Measurements from ENCODE around the gene RARRES2.
A peak's percentile ranks its signal among the peaks of the same experiment; 100 is the strongest.
"Not testable (repeated sequence)": the region's sequence is repeated elsewhere in the genome, so short reads cannot be mapped to it uniquely, and the experiment has no call there.

RARRES2 gene

GRCh38 chr7:150341263-150342120, at the start of gene RARRES2:
Gene RARRES2 (minus strand): TSS chr7:150341629. CDS start chr7:150340609, 1,020 bp downstream.
- no peak for DNase-seq

DNA sequence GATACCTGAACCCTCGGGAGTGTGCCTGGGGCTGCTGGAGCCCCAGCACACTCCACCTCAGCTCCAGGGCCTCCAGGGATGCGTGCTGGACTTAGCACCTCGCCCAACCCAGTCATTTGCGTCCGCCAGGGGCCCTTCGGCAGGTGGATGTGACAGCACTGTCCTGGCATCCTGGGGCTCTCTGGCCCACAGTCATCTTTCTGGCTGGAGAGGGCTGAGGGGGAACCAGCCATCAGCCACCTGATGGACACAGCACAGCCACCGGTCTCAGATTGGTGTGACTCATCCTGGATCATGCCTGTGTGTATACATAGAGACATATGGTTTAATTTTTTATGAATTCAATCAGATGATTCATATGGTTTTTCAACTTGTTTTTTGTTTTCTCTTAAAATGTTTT, 48.8 kb upstream of the RARRES2 start:
- no peak for DNase-seq

GRCh38 chr7:150389532-150389816, 48.0 kb upstream of the RARRES2 start:
- DNase-seq: no peak

DNA sequence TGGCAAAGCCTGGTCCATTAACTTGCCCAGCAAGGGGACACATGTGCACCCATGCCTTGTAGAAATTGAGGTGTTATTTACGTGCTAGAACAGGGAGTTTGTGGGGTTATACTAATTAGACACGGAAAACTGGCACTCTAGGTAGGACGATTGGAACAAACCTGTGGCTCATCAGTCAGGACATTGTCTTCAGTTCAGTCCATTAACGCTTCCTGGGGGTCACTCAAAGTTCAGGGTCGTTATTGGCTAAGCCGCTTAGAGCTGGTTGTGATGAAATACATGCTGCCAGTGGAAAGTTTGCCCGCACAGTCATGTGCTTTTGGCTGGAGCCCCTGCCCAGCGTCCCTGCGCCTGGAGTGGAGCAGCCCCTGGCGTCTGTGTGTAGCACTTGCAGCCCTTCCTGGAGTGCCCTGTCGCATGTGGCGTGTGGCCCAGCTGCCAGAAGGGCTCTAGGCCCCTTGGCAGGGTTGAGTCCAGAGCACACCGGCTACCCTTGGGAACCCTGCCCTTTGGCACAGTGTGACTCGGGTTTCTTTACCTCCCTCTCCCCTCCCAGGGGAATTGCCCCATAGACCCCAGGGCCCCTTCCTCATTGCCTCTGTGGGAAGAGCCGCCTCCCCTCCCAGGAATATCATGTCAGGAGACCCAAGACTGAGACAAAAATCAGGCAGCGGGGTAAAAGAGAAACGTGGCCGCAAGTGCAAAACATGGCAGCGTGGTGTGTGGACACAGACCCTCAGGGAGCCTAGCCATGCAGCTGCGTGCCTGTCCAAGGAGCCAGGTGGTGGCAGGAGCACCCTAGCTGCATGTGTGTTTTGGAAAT, 47.5 kb upstream of the RARRES2 start:
- no peak for DNase-seq

- no peak for DNase-seq
These were observed 46.9 kb upstream of the RARRES2 start for GRCh38 chr7:150388306-150388705.

DNA sequence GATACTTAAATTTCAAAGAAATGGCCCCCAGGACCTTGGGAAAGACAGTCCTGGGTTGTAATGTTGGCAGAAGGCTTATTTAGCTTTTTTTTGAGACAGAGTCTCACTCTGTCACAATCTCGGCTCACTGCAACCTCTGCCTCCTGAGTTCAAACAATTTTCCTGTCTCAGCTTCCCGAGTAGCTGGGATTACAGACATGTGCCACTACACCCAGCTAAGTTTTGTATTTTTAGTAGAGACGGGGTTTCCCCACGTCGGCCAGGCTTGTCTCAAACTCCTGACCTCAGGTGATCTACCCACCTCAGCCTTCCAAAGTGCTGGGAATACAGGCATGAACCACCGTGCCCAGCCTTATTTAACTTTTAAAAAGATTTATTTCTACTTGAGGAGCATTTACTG, 44.5 kb upstream of the RARRES2 start:
- not testable (repeated sequence) for DNase-seq

- DNase-seq: no peak
These were observed 43.9 kb upstream of the RARRES2 start for GRCh38 chr7:150385302-150385723.

DNA sequence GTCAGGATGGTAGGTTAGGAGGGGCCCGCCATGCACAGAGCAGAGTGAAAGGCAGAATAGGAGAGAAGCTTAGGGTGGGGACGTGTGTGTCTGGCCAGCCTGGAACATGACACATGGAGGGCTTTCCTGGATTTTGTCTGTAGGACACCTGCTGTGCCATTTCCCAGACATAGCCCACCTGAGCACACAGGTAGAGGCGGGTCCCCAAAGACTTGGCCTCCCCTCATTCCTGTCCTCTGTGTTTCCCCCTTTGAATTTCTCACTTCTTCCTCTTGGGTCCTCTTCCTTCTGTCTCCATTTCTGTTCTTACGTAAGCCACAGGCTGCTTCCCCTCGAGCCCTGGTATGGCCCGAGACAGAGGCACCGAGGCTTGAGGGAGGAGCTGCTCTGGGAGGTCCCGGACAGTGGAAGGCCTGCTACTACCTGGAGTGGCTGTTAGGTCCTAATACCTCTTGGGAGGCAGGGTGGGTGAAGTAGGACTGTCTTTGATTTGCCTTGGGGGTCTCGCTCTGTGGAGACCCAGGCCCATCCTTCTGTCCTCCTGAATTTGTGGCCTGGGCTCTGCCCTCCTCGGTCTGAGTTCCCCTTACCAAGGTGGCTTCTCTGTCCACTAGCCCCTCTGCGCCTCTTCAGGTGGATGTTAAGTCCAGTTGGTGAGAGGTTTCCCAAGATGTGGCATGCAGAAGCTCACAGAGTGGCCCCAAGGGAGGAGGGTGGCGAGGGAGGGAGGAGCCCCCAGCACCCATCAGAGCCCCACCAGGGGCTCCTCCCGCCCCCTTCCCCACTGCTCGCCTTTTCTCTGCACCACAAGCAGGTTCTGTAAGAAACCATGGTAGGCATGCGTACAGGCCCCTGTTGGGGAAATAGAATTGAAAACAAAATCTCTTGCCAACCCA, 43.2 kb upstream of the RARRES2 start:
- DNase-seq: no peak

DNA sequence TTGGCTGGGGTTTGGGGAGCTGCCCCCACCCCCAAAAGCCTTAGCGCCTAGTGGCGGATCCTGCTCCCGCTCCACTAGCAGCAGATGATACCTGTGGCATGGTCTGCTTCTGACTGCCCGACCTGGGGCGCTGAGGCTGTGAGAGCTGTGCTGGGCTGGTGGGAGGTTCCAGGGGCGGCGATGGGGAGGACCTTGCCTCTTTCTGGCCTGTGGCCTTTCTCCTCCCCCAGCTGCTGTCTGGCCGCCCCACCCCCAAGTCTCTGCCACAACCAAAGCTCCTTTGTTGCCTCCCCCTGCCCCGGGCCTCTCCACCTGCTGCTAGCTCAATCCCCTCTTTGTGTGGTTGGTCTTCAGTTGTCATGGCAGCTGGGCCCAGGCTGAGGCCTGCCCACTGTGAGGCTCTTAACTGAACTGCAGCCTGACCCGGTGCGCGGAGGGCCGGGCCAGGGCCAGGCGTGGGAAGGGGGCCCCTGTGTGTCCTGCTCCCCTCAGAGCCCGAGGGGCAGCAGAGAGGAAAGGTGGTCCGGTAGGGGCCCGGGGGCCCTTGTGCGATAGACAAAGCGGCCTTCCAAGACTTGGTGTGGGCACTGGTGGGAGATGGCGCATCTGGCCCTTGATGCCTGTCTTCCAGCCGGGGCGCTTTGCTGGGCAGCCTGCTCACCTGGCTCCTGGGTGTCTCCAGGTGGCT, 42.4 kb upstream of the RARRES2 start:
- DNase-seq: peak; percentile 14

GRCh38 chr7:150382844-150383225, 41.4 kb upstream of the RARRES2 start:
- no peak for DNase-seq

GRCh38 chr7:150382123-150382843, 40.9 kb upstream of the RARRES2 start:
- DNase-seq: no peak

- DNase-seq: no peak
These were observed 40.3 kb upstream of the RARRES2 start for GRCh38 chr7:150381785-150382122.

DNA sequence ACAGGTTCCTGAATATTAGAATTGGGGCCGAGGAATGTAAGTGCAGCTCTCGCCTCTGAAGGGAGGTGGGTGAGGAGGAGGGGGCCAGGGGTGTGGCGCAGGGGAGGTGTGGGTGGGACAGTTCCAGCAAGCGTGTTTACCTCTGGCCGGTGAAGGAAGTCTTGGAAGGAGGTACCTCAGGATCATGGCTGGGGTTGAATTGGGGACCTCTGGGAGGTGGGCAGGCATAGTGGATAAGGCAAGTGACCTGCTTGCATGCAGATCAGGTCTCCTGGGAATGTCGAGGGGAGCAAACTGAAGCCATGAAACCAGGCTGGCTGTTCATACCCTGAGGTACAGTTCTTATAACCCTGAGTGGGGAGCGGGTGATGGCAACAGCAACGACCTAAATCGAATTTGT, 39.7 kb upstream of the RARRES2 start:
- no peak for DNase-seq

GRCh38 chr7:150380463-150380862, 39.0 kb upstream of the RARRES2 start:
- no peak for DNase-seq

- DNase-seq: no peak
These were observed 38.3 kb upstream of the RARRES2 start for GRCh38 chr7:150379441-150380379.

- peak; percentile 94 for DNase-seq
These were observed 37.5 kb upstream of the RARRES2 start, which contains the start of gene ZNF775 for GRCh38 chr7:150378853-150379440. Gene ZNF775 (plus strand): TSS chr7:150379330. CDS start chr7:150388471, 9,141 bp downstream.

GRCh38 chr7:150378115-150378852, 36.9 kb upstream of the RARRES2 start:
- DNase-seq: peak; percentile 59

DNA sequence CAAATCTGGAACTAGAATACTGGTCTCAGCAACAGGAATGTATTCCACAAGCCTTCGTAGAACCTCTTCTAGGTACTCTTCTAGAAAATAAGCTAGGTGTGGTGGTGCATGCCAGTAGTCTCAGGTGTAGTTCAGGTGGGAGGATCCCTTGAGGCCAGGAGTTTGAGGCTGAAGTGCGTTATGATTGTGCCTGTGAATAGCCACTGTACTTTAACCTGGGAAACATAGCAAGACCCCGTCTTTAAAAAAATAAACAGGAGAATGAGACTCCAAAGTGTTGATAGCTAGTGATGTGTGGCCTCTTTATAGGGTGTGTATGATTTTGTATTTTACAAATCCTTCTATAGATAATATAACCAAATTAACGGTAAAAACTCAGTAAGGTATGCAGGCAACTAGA, 36.2 kb upstream of the RARRES2 start:
- DNase-seq: no peak

DNA sequence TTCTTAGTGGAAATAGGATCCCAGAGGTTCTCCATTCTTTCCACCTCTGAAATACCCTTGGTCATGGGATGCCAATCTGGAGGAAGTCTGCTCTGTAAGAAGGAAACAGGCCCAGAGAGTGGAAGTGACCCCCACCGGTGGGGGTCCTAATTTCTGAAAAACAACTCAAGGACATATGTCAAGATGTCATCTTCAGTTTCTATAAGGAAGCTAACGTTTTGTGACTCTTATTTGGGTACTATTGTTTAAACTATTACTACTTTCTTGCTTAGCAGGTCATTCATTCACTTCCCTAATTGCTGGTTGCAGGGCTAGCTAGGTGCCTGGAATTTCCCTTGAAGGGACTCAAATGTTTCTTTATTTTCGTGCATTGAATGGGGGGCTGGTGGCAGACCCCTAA, 35.8 kb upstream of the RARRES2 start:
- DNase-seq: no peak

GRCh38 chr7:150376560-150376959, 35.1 kb upstream of the RARRES2 start:
- DNase-seq: no peak

All from COR-L47 (cell line).